Ovary (tissue), 9 donors: ENCODE data around the gene SFXN1. TPM values are rescaled to one million over a fixed set of nuclear protein-coding genes. Genes with fewer than 3 reads are reported as not detected.

Source experiments
- DNase-seq, 5 donors: peaks; one replicate each; pipeline ENCODE4 v3.0.0-alpha.2; 2019 to 2020
- H3K27ac ChIP-seq, 2 donors: fragments of 200-600 bp; one replicate each; pipeline versions ENCODE4 v1.5.1 to v1.8.0; 2019 to 2022
- H3K27me3 ChIP-seq: fragments of 200-600 bp; one replicate; pipeline ENCODE4 v1.8.0; 2022
- H3K36me3 ChIP-seq: fragments of 200-600 bp; sonication (generic); one replicate; pipeline ENCODE4 v1.5.1; 2019
- H3K4me1 ChIP-seq: one replicate; pipeline ENCODE4 v1.8.1; 2013; ENCODE audit warnings: mild to moderate bottlenecking, moderate library complexity; ENCODE audit not compliant: insufficient read depth
- H3K4me3 ChIP-seq: fragments of 200-600 bp; sonication (generic); one replicate; pipeline ENCODE4 v1.5.1; 2017
- H3K9me3 ChIP-seq, 2 donors: fragments of 200-600 bp in 1 of 2; sonication (generic) in 1 of 2; one replicate each; pipeline versions ENCODE4 v1.5.1 to v1.8.1; 2013 to 2019; ENCODE audit warnings: mild to moderate bottlenecking in 1 of 2, moderate library complexity in 1 of 2
- CTCF ChIP-seq, 3 donors: fragments of 450-650 bp in 2 of 3; fragments of 200-600 bp in 1 of 3; IDR thresholded peaks; one replicate each; pipeline versions ENCODE4 v1.5.1 to v1.8.0; 2016 to 2022; ENCODE audit warnings: antibody characterized with exemption in 3 of 3, mild to moderate bottlenecking in 1 of 3
- EP300 ChIP-seq: sonication (generic); formaldehyde crosslinking; IDR thresholded peaks from one replicate; pipeline ENCODE4 v1.6.1; 2017; ENCODE audit warnings: antibody characterized with exemption
- POLR2A ChIP-seq: fragments of 450-650 bp; IDR thresholded peaks from one replicate; pipeline ENCODE4 v1.6.1; 2017; ENCODE audit warnings: antibody characterized with exemption, mild to moderate bottlenecking, moderate library complexity
- WGBS, 3 donors: extraction: QIAGEN DNeasy Blood & Tissue Kit in 1 of 3; methylation state at CpG; one replicate each; pipeline versions ENCODE4 v1.1.5 to v1.1.7; 2013 to 2017; 5-methylcytosine and 5-hydroxymethylcytosine counted together
- intact Hi-C, 4 donors: fragments of 100-400 bp; cut with DNase I; formaldehyde crosslinking; loops; one replicate each; pipeline versions ENCODE4 v1.11.0 to v1.15.1; 2022 to 2023
- polyA plus RNA-seq, 2 donors: library from polyadenylated mRNA; stranded (reverse); fragments of 200-250 nt in 1 of 2; fragments of 350-450 nt in 1 of 2; fragmentation: Illumina TruSeq in 1 of 2; extraction: RNeasy Lipid Tissue Mini Kit (QIAGEN cat#74804) in 1 of 2; gene quantifications; one replicate each; pipeline ENCODE4 v1.2.3, GENCODE V29; 2013 to 2014
- total RNA-seq, 7 donors: library from RNA; depleted of rRNA in 2 of 7; stranded (reverse); fragments of >200 nt in 2 of 7; fragmentation: NEBNext Ultra II Directional in 3 of 7; extraction: Animal tissue kit (Norgen Biotek cat#: 25700) in 3 of 7; gene quantifications; one replicate each; pipeline versions ENCODE4 v1.1.0 to v1.2.4, GENCODE V29; 2016 to 2023
- donor health status: DM: no; HTN: no; CAD: no; lungs with moderate emphysema.
- donor health status: DM: no; HTN: no; CAD: no.
- donor health status: Bipolar disorder and iron deficiency.
- donor health status: DM: yes; HTN: yes; CAD: no.
- donor health status: DM: no; HTN: no; CAD: no.
- donor health status: DM: yes; HTN: yes; CAD: no.

Gene SFXN1
- total and polyA plus RNA-seq, 9 donors = 9.6 to 50.6 (median 31.4) TPM

DNA sequence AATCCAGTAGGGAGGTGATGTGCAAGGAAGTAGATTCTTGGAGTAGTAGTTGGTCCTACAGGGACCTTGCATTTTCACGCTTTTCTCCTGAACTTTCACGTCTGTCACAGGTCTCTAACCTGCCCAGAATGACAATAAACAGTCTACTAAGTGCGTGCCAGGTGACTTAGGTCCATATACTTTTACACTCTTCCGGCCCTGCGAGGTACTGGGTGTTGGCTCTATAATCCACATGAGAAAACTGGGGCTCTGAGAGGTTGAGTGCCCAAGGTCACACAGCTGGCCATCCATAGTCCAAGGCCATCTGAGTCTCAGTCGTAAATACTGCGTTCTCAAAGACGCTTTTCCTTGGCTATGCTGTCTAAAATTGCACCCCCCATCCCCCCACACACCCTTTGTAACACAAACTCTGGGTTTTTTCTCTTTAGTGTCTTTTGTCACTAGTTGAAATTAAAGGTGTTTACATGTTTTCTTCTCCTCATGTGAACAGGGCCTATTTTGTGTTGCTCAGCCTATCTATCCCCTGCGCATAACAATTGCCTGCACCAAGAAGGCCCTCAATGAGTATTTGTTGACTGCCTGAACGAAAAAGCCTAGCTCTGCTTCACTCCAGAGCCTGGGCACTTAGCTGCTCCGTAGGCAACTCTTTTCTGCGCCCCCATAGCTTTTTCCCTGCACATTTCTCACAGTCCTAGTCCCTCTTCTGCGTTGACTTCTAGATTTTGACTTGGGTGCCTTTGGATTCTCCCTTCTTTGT lies 943 bp downstream of the SFXN1 start:
- TF ChIP-seq POLR2A (no peak), EP300 (no peak)

DNA sequence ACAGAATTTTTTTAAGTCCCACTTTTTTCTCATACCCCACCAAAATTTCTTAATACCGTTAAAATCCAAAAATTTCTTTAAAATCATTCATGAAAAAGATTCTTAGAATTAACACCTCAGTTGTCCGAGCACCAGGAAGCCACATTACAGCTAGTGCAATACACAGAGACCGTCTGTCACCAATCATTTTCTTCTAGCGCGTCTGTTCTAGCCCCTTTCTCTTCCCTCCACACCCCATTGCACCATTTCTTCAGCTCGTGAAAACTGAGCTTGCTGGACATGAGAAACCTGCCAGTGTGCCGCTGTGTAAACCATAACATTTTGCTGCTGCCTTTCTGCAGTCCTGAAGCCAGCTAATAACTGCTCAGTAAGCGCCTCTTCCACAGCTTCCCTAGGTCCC lies 5.0 kb downstream of the SFXN1 start:
- Histone ChIP-seq H3K4me3 (no peak overlapping the region), H3K27me3 (no peaks in the 10 kb centered on the region), H3K27ac (no peak overlapping the region), H3K9me3 (no peaks in the 10 kb centered on the region), H3K36me3 (no peaks in the 10 kb centered on the region), H3K4me1 (peaks cover 7% of the 10 kb centered on the region)
- no peak for DNase-seq
- 94 to 96% (median 95%) methylated on average over 8 of the region's 8 CpGs for WGBS, 3 donors
- TF ChIP-seq CTCF (IDR thresholded peaks at IDR 0.05) (no peak), EP300 (no peak), POLR2A (no peak)
- intact Hi-C loops = no loop called here

More for the DNA sequence above, 943 bp downstream of the SFXN1 start:
- Histone ChIP-seq H3K36me3 (no peaks in the 10 kb centered on the region), H3K4me1 (peaks cover 9% of the 10 kb centered on the region), H3K4me3 (peak overlapping the region; percentile 93), H3K27me3 (no peaks in the 10 kb centered on the region), H3K9me3 (no peaks in the 10 kb centered on the region), H3K27ac (peak overlapping the region; percentile 66 to 84)
- DNase-seq = peak; percentile 29 to 65 (median 35)
- intact Hi-C loops = no loop called here
- WGBS, 3 donors = 27 to 31% (median 28%) methylated on average over 13 of the region's 13 CpGs

DNA sequence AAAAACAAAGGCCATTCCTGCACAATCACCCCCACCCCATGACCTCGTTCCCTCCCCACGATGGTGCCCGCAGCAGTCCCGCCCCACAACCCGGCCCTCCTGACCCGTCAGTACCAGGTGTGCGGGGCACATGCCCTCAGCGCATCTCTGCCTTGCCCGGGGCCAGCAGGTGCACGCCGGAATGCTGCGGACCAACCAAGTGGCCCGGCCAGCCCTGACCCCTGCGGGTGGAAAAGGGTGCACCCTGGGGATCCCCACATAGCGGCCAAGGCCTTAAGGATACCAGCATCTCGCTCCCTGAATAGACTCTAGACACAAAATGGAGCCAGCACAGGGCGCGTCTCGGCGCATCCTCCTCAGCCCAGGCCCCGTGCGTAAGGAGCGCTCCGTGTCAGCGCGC lies 6.0 kb downstream of the SFXN1 start:
- Histone ChIP-seq H3K27ac (no peak overlapping the region), H3K4me3 (no peak overlapping the region), H3K36me3 (no peaks in the 10 kb centered on the region), H3K27me3 (no peaks in the 10 kb centered on the region), H3K4me1 (peaks cover 7% of the 10 kb centered on the region), H3K9me3 (no peaks in the 10 kb centered on the region)
- no peak for DNase-seq
- 95 to 97% (median 97%) methylated on average over 26 of the region's 26 CpGs for WGBS, 3 donors
- no peak for TF ChIP-seq CTCF (IDR thresholded peaks at IDR 0.05)
- intact Hi-C loops = no loop called here

GRCh38 chr5:175484829-175485228 lies 6.5 kb downstream of the SFXN1 start:
- DNase-seq = no peak
- TF ChIP-seq POLR2A (no peak), EP300 (no peak), CTCF (IDR thresholded peaks at IDR 0.05) (no peak)
- Histone ChIP-seq H3K27ac (no peak overlapping the region), H3K4me3 (no peak overlapping the region), H3K36me3 (no peaks in the 10 kb centered on the region), H3K27me3 (no peaks in the 10 kb centered on the region), H3K4me1 (peaks cover 3% of the 10 kb centered on the region), H3K9me3 (no peaks in the 10 kb centered on the region)
- intact Hi-C loops = no loop called here
- WGBS, 3 donors = 96 to 98% (median 96%) methylated on average over 4 of the region's 4 CpGs

DNA sequence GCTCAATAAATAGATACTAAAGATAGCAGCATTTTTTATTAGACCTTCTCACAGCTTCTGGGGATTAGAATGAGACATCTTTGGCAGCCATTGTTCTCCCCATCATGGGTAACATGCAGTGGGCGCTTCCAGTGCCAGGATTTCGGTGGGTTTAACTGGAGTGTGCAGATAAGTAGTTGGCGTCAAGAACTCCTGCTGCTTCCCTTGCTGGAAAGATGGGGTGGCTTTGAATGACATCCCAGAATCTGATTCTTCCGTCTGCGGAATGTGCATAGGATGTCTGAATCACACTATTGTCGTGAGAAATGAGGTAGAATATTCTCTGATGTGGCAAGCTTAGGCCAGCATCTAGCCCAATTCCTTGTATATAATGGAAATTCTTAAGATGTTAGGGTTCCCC lies 7.3 kb downstream of the SFXN1 start:
- intact Hi-C loops = no loop called here
- Histone ChIP-seq H3K4me3 (no peak overlapping the region), H3K27me3 (no peaks in the 10 kb centered on the region), H3K27ac (no peak overlapping the region), H3K4me1 (no peaks in the 10 kb centered on the region), H3K9me3 (no peaks in the 10 kb centered on the region), H3K36me3 (no peaks in the 10 kb centered on the region)
- DNase-seq = no peak
- WGBS, 3 donors = 96 to 98% (median 96%) methylated on average over 6 of the region's 6 CpGs
- no peak for TF ChIP-seq CTCF (IDR thresholded peaks at IDR 0.05)
- no peak for TF ChIP-seq POLR2A
- no peak for TF ChIP-seq EP300
